HL-60 (cell line): ENCODE results near the gene PCNX3.
"Not testable (repeated sequence)": the region's sequence is repeated elsewhere in the genome, so short reads cannot be mapped to it uniquely, and the experiment has no call there.

Source experiments
- POLR2AphosphoS5 ChIP-seq: IDR thresholded peaks from 2 replicates; pipeline ENCODE4 v1.6.1; 2012; ENCODE audit warnings: low read depth
- TF ChIP-seq, protein P1 (sequence below): IDR thresholded peaks from one replicate; pipeline ENCODE4 v1.5.1; 2011; ENCODE audit warnings: low read length, control low read depth, inconsistent platforms; ENCODE audit not compliant: insufficient read depth
- TF ChIP-seq, protein P2 (sequence below): IDR thresholded peaks from 2 replicates; pipeline ENCODE4 v1.6.1; 2012; ENCODE audit warnings: low read depth; ENCODE audit not compliant: insufficient replicate concordance

DNA sequence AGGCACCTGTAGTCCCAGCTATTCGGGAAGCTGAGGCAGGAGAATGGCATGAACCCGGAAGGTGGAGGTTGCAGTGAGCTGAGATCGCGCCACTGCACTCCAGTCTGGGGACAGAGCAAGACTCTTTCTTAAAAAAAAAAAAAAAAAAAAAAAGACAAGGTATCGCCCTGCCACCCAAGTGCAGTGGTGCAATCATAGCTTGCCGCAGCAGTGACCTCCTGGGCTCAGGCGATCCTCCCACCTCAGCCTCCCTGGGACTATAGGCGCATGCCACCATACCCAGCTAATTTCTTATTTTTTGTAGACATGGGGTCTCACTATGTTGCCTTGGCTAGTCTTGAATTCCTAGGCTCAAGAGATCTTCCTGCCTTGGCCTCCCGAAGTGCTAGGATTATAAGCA lies 45.3 kb downstream of the PCNX3 start:
- not testable (repeated sequence) for TF ChIP-seq POLR2AphosphoS5
- TF ChIP-seq, protein P1, sequence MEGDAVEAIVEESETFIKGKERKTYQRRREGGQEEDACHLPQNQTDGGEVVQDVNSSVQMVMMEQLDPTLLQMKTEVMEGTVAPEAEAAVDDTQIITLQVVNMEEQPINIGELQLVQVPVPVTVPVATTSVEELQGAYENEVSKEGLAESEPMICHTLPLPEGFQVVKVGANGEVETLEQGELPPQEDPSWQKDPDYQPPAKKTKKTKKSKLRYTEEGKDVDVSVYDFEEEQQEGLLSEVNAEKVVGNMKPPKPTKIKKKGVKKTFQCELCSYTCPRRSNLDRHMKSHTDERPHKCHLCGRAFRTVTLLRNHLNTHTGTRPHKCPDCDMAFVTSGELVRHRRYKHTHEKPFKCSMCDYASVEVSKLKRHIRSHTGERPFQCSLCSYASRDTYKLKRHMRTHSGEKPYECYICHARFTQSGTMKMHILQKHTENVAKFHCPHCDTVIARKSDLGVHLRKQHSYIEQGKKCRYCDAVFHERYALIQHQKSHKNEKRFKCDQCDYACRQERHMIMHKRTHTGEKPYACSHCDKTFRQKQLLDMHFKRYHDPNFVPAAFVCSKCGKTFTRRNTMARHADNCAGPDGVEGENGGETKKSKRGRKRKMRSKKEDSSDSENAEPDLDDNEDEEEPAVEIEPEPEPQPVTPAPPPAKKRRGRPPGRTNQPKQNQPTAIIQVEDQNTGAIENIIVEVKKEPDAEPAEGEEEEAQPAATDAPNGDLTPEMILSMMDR: not testable (repeated sequence)
- TF ChIP-seq, protein P2, sequence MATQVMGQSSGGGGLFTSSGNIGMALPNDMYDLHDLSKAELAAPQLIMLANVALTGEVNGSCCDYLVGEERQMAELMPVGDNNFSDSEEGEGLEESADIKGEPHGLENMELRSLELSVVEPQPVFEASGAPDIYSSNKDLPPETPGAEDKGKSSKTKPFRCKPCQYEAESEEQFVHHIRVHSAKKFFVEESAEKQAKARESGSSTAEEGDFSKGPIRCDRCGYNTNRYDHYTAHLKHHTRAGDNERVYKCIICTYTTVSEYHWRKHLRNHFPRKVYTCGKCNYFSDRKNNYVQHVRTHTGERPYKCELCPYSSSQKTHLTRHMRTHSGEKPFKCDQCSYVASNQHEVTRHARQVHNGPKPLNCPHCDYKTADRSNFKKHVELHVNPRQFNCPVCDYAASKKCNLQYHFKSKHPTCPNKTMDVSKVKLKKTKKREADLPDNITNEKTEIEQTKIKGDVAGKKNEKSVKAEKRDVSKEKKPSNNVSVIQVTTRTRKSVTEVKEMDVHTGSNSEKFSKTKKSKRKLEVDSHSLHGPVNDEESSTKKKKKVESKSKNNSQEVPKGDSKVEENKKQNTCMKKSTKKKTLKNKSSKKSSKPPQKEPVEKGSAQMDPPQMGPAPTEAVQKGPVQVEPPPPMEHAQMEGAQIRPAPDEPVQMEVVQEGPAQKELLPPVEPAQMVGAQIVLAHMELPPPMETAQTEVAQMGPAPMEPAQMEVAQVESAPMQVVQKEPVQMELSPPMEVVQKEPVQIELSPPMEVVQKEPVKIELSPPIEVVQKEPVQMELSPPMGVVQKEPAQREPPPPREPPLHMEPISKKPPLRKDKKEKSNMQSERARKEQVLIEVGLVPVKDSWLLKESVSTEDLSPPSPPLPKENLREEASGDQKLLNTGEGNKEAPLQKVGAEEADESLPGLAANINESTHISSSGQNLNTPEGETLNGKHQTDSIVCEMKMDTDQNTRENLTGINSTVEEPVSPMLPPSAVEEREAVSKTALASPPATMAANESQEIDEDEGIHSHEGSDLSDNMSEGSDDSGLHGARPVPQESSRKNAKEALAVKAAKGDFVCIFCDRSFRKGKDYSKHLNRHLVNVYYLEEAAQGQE: not testable (repeated sequence)
